Osteoblast (primary cell): ENCODE data around the gene AHR. TPM values are rescaled to one million over a fixed set of nuclear protein-coding genes. Genes with fewer than 3 reads are reported as not detected.

Experiments used
- DNase-seq: peaks from one replicate; pipeline ENCODE4 v3.0.0; 2011; ENCODE audit warnings: low spot score, mixed read lengths; ENCODE audit not compliant: insufficient read length; ENCODE audit errors: missing footprints
- H2AFZ ChIP-seq: 2 replicates; pipeline ENCODE4 v1.6.0; 2011; ENCODE audit warnings: mild to moderate bottlenecking, low read length
- H3K27ac ChIP-seq: 2 replicates; pipeline ENCODE4 v1.5.1; 2011; ENCODE audit warnings: mild to moderate bottlenecking, low read depth, low read length, moderate library complexity
- H3K27me3 ChIP-seq: 2 replicates; pipeline ENCODE4 v1.6.0; 2012; ENCODE audit warnings: mild to moderate bottlenecking, control low read depth, inconsistent platforms, low read length, moderate library complexity; ENCODE audit not compliant: insufficient read depth
- H3K36me3 ChIP-seq: 2 replicates; pipeline ENCODE4 v1.5.1; 2011; ENCODE audit warnings: mild to moderate bottlenecking, low read length, control low read depth, moderate library complexity; ENCODE audit not compliant: insufficient read depth
- H3K4me1 ChIP-seq: 2 replicates; pipeline ENCODE4 v1.5.1; 2011; ENCODE audit warnings: mild to moderate bottlenecking, low read length, control low read depth, moderate library complexity; ENCODE audit not compliant: insufficient read depth
- H3K4me2 ChIP-seq: 2 replicates; pipeline ENCODE4 v1.6.0; 2011; ENCODE audit warnings: mild to moderate bottlenecking, low read length; ENCODE audit not compliant: insufficient read depth
- H3K4me3 ChIP-seq: fragments of 200-600 bp; sonication (generic); 3 replicates; pipeline ENCODE4 v1.5.1; 2012; ENCODE audit warnings: mild to moderate bottlenecking, low read length, inconsistent platforms; ENCODE audit not compliant: insufficient read depth
- H3K79me2 ChIP-seq: 2 replicates; pipeline ENCODE4 v1.6.0; 2012; ENCODE audit warnings: mild to moderate bottlenecking, low read length, control low read depth, inconsistent platforms; ENCODE audit not compliant: insufficient read depth
- H3K9me3 ChIP-seq: 2 replicates; pipeline ENCODE4 v1.5.1; 2011; ENCODE audit warnings: low read depth, low read length, control low read depth
- H4K20me1 ChIP-seq: 2 replicates; pipeline ENCODE4 v1.6.0; 2012; ENCODE audit warnings: mild to moderate bottlenecking, low read length, control low read depth; ENCODE audit not compliant: insufficient read depth
- total RNA-seq: library from RNA; depleted of rRNA; stranded (reverse); fragments of >200 nt; gene quantifications from 2 replicates; pipeline ENCODE4 v1.2.3, GENCODE V29; 2012
- TF ChIP-seq, protein P1 (sequence below): IDR thresholded peaks from 2 replicates; pipeline ENCODE4 v1.5.1; 2011; ENCODE audit warnings: mild to moderate bottlenecking, low read depth, low read length, moderate library complexity; ENCODE audit errors: extremely low read depth

Gene AHR
- total RNA-seq, 1 donor: 313 TPM

DNA sequence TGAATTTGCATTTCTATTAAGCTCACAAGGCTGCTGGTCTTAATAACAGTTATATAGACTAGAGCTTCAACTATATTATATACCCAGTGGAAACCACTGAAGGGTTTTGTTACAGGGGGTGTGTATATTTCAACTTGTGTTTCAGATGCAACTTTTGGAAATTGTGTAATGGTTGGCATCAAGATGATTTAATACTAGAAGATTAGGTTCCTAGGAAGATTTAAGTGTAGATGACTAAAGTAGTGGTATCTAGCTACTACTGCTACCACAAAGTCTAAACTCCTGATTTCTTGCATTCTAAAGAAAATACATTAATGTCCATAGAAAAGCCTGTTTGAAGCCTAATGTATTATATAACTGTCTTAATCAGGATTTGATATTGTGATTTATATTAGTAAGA, 30.2 kb downstream of the AHR start:
- H4K20me1 ChIP-seq: no peaks in the 10 kb centered on the region
- no peaks in the 10 kb centered on the region for H3K9me3 ChIP-seq
- H2AFZ ChIP-seq: no peak overlapping the region
- H3K27me3 ChIP-seq: no peaks in the 10 kb centered on the region
- H3K36me3 ChIP-seq: peaks cover 74% of the 10 kb centered on the region
- no peak overlapping the region for H3K27ac ChIP-seq
- no peak for DNase-seq
- peaks cover 23% of the 10 kb centered on the region for H3K4me1 ChIP-seq
- H3K79me2 ChIP-seq: peaks cover 80% of the 10 kb centered on the region
- H3K4me2 ChIP-seq: no peak overlapping the region
- no peak overlapping the region for H3K4me3 ChIP-seq
- TF ChIP-seq, protein P1, sequence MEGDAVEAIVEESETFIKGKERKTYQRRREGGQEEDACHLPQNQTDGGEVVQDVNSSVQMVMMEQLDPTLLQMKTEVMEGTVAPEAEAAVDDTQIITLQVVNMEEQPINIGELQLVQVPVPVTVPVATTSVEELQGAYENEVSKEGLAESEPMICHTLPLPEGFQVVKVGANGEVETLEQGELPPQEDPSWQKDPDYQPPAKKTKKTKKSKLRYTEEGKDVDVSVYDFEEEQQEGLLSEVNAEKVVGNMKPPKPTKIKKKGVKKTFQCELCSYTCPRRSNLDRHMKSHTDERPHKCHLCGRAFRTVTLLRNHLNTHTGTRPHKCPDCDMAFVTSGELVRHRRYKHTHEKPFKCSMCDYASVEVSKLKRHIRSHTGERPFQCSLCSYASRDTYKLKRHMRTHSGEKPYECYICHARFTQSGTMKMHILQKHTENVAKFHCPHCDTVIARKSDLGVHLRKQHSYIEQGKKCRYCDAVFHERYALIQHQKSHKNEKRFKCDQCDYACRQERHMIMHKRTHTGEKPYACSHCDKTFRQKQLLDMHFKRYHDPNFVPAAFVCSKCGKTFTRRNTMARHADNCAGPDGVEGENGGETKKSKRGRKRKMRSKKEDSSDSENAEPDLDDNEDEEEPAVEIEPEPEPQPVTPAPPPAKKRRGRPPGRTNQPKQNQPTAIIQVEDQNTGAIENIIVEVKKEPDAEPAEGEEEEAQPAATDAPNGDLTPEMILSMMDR: no peak

DNA sequence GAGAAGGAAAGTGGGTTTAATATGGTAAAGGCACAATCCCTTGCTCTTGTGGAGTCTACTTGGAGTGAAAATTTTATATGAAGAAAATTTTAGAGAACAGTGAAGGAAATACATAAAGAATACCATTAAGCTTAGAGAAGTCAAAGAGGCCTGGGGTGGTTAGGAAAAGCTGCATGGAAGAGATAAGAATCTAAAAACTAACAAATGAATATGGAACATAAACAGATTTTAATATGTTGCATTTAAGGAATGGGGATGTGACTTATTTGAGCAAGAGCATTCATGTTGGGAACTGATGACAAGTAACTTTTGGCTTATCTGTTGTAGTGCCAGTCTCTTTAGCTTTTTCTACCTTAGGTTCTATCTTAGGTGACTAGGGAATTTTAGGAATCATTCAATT, 31.0 kb downstream of the AHR start:
- TF ChIP-seq, protein P1: no peak
- Histone ChIP-seq H3K27ac (no peak overlapping the region), H2AFZ (no peak overlapping the region), H3K79me2 (peaks cover 79% of the 10 kb centered on the region), H3K4me2 (no peak overlapping the region), H3K27me3 (no peaks in the 10 kb centered on the region), H4K20me1 (no peaks in the 10 kb centered on the region), H3K4me1 (peaks cover 23% of the 10 kb centered on the region), H3K4me3 (no peak overlapping the region), H3K9me3 (no peaks in the 10 kb centered on the region), H3K36me3 (peaks cover 74% of the 10 kb centered on the region)
- DNase-seq: no peak

GRCh38 chr7:17331891-17332501, 33.5 kb downstream of the AHR start:
- TF ChIP-seq, protein P1: no peak
- H2AFZ ChIP-seq: no peak overlapping the region
- H4K20me1 ChIP-seq: no peaks in the 10 kb centered on the region

GRCh38 chr7:17333221-17333620, 34.8 kb downstream of the AHR start:
- Histone ChIP-seq H3K27me3 (no peaks in the 10 kb centered on the region), H3K4me3 (no peak overlapping the region), H3K36me3 (peaks cover 83% of the 10 kb centered on the region), H3K4me2 (peak overlapping the region; percentile 9), H3K4me1 (peaks cover 11% of the 10 kb centered on the region), H3K27ac (peak overlapping the region; percentile 50), H3K9me3 (no peaks in the 10 kb centered on the region), H4K20me1 (no peaks in the 10 kb centered on the region), H3K79me2 (peaks cover 68% of the 10 kb centered on the region), H2AFZ (no peak overlapping the region)
- TF ChIP-seq, protein P1: no peak
- no peak for DNase-seq

More at GRCh38 chr7:17331891-17332501, 33.5 kb downstream of the AHR start:
- H3K4me3 ChIP-seq: no peak overlapping the region
- no peaks in the 10 kb centered on the region for H3K9me3 ChIP-seq
- DNase-seq: no peak
- H3K36me3 ChIP-seq: peaks cover 83% of the 10 kb centered on the region
- peaks cover 11% of the 10 kb centered on the region for H3K4me1 ChIP-seq
- H3K79me2 ChIP-seq: peaks cover 74% of the 10 kb centered on the region
- H3K27me3 ChIP-seq: no peaks in the 10 kb centered on the region
- no peak overlapping the region for H3K27ac ChIP-seq
- H3K4me2 ChIP-seq: no peak overlapping the region
